NCI-H2029 (cell line): ENCODE results near the gene ATG4B.

Source experiments
- DNase-seq: peaks from one replicate; lab custom pipeline; 2025; lab: John Stamatoyannopoulos, UW

ATG4B gene

DNA sequence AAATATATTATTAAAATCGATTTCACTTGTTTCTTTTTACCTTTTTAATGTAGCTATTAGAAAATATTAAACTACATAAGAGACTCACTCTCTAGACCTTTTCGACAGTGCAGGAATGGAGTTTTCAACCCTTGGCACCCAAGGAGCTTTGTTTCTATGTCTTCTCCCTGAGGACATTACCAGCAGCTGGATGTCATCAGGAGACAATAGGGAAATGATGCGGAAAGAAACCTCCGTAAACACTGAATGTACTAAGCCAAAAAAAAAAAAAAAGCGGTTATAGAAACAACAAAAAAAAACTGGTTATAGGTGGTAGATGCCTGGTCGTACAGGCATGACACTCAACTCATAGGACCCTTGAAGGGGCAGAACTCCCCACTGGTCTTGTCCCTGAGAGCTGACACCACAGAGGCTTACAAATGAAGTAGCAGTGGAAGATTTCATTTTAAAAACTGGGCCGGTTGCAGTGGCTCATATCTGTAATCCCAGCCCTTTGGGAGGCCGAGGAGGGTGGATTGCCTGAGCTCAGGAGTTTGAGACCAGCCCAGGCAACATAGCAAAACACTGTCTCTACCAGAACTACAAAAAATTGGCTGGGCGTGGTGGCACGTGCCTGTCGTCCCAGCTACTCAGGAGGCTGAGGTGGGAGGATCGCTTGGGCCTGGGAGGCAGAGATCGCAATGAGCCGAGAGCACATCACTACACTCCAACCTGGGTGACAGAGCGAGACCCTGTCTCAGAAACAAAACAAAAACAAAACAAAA, 24.3 kb upstream of the ATG4B start:
- peak; percentile 51 for DNase-seq

DNA sequence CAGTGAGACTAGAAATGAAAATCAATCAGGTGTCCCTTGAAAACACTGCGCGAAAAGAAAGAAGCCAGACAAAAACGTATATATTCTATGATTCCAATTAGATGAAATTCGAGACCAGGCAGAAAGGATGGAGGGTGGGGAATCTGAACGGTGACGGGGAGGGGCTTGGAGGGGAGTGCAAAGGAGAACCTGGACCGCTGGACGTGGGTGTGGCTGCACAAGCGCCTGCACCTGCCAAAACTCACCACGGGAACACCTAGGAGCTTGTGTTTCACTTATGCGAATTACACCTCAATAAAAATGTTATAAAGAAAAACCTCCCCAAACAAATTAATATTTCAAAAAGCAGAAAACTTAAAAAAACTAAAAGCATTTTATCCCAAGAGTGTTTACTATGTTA, 22.5 kb upstream of the ATG4B start:
- peak; percentile 32 for DNase-seq

DNA sequence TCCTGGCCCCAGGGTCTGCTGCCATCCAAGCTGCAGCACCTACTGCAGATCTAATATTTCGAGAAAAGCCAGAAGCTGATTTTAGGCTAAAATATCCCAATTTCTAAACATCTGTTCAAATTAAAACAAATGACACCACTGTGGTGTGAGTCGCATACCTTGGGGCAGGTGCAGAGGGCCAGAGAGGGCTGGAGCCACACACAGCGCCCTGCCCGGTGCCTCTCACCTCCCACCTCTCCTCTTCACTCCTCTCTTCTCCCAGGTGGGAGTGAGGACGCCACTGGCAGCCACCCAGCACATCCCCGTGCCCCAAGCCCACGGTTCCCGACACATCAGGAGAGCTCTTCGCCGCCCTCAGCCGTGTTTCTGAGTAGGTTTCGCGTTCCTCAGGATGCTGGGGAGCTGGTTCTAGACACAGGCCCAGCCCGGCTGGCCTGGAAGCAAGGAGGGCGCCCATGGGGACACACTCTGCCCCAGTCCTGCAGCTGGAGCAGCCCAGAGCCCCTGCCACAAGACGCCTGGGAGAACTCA, 21.9 kb upstream of the ATG4B start:
- DNase-seq: no peak

DNA sequence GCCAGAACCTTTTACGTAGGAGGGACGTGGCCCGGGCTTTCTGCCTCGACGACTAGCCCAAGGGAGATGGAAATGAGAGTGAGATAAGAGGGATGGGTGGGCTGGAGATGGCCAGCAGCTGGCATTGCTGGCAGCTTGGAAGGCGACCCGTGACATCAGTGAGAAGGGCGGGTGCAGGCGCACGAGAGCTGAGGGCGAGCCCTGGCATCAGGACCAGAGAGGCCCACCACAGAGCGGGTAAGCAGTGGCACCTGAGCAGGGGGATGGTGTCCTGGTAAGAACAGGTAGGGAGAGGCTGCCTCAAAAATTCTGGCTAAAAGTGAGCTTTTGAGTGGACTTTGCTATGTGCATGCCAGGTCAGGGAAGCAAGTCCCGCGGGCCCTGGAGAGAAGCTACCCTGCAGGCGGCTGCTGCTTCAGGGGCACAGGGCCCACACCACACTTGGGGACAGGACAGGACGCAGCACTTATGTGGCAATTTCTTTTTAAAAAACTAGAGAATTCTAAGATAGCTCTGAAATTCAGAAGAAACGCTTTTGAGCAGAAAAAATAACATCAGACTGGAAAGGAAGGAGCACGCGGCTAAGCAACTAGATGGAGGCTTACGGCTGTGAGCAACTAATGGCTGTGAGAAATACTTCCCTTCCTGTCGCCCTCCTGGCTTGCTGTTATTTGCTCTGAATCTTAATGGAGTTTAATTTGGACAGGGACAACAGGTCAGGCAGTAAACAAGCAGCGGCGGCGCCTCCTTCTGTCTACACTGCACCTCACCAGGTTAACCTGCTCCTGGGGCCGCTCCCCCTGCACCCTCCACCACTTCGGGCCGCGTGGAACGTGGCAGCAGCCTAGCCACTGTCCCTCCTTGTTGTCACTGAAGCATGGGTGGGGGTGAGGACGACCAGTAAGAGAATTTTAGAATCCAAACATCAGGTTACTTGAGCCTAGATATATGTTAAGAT, 21.0 kb upstream of the ATG4B start:
- peak; percentile 15 for DNase-seq

DNA sequence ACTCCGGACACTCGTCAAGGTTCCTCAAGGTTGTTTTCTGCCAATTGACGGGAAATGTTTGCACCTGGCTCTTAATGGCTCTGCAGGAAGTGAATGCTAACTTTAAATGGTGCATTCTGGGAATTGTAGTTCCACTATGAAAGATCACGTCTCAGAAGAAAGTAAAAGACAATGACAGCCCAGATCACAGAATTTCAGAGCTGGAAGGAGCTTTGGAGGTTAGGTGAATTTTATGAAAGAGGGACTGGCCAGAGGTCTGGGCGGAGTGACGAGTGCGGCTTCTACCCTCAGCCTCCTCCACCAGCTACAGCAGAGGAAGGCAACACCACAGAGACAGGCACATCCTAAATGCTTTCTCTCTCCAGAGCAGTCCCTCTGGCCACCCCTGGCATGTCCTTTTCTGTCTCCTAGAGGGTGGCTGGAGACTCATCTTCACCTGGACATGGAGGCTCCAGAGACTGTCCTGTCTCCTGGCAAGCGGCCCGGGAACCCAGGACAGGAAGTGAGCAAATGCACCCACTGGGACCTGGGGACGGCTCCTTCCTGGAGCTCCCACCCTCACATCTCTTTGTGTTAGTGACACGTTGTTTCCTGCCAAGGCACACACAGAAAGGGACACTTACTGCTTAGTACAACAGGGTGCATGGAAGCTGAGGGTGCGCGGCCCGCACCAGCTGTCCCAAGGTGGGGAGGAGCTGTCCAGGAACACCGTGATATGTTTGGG, 19.9 kb upstream of the ATG4B start:
- peak; percentile 96 for DNase-seq

DNA sequence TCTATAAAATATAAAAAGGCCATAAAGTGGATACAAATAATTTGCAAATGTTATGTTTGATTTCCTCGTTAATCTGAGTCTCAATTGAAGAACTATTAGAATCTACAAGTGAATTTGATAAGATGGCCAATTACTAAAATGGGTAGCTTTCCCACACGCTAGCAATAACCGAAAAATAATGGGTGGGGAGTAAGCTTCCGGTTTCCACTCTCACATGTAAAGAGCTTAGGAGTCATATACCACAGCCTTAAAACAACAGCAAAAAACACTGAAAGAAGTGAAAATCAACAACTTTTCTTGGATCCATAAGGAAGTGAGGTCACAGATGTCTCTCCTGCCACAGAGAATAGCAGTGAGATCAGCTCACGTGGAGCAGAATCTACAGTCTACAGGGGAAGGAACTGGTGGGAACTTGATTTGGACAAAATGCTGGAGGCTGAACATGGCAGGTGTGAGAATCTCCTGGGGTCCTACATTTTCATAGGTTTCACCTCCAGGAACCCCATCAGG, 19.1 kb upstream of the ATG4B start:
- no peak for DNase-seq

DNA sequence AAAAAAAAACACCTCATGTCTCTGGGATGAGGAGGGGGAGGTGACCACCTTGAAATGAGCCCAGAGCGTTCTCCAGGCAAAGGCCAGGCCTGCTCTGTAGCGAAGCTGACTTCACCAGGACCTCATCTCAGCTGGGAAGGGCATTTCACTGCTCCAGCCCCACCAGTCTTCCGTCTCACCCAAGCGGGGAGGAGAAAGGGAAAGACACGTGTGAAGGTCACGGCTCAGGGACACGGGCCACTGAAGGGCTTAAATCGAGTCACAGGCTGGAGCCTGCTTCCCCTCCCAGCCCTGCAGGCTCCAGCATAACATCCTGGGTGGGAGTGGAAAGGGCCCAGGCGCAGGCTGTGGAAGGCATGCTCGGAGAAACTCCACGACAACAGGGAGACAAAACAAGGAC, 18.7 kb upstream of the ATG4B start:
- no peak for DNase-seq

DNA sequence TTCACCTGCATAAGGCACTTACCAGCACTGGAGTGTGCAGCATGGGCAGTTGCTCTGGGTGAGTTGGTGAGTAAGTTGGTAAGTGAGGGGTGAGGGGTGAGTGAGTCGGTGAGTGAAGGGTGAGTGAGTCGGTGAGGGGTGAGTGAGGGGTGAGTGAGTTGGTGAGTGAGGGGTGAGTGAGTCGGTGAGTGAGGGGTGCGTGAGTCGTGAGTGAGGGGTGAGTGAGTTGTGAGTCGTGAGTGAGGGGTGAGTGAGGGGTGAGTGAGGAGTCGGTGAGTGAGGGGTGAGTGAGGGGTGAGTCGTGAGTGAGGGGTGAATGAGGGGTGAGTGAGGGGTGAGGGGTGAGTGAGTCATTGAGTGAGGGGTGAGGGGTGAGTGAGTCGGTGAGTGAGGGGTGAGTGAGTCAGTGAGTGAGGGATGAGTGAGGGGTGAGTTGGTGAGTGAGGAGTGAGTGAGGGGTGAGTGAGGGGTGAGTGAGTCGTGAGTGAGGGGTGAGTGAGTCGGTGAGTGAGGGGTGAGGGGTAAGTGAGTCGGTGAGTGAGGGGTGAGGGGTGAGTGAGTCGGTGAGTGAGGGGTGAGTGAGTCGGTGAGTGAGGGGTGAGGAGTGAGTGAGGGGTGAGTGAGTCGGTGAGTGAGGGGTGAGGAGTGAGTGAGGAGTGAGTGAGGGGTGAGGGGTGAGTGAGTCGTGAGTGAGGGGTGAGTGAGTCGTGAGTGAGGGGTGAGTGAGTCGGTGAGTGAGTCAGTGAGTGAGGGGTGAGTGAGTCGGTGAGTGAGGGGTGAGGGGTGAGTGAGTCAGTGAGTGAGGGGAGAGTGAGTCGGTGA, 17.7 kb upstream of the ATG4B start:
- DNase-seq: no peak

DNA sequence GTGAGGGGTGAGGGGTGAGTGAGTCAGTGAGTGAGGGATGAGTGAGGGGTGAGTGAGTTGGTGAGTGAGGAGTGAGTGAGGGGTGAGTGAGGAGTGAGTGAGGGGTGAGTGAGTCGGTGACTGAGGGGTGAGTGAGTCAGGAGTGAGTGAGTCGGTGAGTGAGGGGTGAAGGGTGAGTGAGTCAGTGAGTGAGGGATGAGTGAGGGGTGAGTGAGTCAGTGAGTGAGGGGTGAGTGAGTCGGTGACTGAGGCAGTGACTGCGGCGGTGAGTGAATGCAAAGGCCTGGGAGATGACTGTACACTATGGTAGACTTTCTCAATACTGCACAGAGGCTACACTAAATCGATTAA, 17.1 kb upstream of the ATG4B start:
- no peak for DNase-seq

DNA sequence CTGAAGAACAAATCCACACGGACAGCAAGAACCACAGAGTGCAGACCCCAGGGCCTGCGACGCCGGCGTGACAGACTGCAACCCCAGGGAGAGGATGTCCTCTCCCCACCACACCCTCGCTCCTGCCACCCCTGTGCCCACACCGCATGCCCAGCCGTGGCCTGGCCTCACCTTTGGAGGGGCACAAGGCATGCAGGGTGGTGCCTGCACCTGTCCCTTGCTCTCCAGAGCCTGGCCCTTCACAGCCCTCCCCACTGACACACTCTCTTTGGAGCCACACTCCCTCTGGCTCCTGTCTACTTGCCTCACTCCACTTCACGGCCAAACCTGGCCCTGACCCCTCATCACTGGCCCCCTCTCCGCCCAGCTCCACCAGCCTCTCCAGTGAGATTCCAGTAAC, 9.8 kb upstream of the ATG4B start:
- DNase-seq: no peak

DNA sequence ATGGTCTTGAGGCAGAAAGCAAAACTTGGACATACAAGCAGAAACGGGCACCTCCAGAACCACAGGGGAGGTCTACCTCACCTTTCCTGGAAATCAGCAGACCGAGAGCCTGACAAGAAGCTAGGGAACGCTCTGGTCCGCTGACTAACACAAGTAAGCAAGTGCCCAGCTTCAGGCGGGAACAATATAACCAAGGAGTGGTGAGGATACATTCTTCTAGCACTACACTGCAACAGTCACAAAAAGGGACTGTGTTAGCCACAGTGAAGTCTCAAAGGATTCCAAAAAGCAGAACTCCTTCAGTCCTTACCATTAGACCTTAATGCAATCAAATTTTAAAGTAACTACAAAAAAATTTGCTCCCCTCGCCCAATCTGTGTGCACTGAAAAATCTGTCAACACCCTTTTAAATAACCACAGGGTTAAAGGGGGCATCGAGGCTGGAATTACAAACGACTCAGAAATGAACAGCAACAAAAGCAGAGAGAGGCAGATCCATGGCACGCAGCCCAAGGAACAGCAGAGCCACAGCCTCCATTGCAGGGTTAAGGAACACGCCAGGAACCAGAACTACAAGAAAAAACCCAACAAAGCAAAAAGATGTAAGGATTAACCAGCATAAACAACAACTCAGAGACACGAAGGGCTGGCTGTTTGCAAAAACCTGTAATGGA, 7.6 kb upstream of the ATG4B start:
- DNase-seq: no peak

DNA sequence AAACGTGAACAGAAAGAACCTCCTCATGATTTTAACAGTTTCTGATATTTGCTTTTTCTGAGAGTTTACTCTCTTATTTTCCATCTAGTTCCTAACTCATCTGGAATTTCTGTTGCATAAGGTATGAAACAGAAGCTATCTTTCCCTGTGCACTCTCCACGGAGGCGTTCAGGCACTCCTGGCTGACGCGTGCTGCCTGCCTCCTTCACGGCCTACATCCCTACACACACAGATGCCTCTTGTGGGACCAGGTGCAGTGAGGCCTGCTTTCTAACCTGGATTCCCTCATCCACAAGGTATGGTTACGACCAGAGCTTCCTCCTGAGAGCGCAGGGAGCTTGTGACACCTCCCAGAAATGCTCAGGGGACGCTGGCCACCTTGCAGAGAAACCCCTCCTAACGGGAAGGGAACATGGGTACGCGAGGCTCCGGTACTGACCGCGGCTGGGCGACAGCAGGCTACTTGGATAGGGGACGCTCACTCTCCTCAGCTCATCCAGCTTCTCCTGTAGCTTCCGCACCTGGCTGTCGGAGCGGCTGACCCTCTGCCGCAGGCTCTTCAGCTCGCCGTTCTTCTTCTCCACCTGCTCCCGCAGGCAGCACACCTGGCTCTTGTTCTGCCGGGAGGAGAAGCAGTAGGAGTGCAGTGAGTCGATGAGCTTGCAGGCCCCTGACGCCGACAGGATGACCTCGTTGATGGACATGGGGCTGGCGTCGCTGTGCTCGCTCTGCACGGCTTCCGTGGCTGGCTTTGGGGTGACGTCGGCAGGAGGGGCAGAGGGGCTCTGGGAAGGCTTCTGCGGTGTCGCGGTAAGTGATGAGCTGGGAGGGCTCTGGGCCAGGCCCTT, 4.8 kb upstream of the ATG4B start:
- DNase-seq: no peak

DNA sequence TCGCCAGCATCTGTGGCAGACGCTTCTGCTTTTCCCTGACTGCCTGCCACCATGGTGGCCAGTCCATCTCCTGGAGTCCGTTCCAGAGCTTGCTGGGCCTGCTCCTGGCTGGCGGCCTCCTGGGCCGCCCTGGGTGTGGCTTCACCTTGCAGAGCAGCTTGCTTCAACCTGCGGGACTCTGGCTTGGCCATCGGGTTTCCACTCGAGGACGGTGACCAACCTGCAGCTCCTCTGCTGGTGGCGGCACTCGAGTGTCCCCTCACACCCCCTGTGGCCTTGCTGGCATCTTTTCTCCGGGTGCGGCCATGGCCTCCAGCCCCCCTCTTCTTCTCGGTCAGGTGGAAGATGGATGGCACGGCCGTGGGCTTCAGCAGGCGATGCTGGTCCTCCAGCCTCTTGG, 3.9 kb upstream of the ATG4B start:
- no peak for DNase-seq

DNA sequence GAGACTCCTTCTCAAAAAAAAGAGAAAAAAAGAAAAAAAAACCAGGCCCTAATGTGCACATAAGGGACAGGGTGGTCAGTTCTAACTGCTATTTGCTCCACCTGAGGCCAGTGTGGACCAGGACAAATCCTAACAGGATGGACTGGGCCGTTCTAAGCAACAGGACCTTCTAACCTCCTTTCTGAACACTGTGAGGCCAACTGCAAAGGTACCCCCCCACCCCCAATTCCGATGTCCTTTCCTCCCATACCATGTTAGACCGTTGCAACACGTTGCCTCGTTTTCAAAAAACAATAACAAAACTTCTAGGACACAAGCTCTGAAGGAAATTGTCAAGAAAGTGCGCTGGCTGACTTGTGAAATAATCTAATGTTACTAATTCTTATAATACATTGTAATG, 1.7 kb upstream of the ATG4B start:
- no peak for DNase-seq

DNA sequence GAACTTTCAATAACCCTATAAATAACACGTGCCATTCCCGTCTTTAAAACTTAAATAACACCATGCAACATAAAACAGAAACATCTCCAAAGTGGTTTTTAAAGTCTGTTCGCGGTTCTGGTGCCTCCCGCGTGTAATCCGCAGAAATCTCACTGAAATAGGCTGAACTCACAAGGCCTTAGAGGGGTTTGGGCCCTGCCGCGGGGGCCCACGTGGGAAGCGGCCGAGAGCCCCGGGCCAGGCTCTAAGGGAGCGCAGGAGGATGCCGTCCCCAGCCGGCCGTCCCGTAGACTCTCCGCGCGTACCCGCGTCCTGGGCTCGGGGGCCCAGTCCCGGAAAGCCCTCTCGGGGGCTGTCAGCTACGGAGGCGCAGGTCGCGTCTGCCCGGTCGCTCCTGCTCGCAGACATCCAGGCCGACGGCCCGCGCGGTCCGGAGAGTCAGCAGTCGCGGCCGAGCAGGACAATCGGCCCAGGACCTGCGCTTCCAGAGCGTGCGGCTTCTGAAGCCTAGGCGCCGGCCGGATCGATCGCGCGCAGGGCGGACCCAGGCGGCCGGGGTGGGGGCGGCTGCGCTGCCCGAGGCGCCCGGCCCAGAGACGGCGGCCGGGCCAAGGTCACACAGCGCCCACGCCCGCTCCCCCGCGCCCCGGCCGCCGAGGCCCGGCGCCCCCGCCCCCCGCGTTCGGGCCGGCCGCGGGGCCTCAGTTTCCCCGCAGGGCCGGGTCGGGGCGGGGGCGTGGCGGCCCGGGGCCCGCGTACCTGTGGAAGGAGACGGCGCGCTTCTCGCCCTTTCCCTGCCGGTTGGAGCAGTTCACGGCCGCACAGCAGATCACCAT, 1.1 kb upstream of the ATG4B start:
- DNase-seq: no peak

DNA sequence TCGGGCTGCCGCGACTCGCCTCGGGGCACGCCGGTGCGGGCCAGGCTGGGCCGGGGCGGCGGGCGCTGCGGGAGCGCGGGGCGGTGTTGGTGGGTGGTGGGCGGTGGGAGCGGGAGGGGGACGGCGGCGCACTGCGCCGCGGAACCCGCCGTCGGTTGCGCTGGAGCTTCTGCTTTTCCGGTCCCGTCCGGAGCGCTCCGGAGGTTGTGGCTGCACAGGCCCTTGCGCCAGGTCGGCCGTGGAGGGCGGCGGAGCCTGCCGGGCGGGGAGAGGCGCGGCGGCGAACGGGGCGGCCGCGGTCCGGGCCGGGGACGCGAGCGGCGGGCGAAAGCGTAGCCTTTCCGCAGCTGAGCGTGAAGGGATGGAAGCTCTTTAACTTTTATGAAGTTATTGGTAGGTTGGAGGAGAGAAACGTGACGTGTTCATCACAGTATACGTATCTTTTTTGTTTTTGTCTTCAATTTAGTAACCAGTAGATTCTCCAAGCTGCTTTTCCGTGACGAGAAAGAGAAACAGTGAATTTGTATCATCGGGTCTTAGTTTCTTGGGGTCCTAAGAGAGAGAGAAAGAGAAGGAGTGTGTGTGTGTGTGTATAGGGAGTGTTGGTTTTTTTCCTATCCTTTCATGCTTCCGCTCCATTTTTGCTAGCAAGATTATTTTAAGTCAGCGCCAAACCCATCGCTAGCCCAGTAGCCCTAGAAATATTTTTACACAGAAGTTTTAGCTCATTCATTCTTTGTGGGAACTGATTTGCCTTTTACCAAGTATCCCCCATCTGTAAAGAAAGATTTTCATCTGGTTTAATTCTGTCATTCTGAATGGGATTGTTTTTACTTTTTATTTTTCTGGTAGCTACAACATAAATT, 535 bp downstream of the ATG4B start:
- no peak for DNase-seq

DNA sequence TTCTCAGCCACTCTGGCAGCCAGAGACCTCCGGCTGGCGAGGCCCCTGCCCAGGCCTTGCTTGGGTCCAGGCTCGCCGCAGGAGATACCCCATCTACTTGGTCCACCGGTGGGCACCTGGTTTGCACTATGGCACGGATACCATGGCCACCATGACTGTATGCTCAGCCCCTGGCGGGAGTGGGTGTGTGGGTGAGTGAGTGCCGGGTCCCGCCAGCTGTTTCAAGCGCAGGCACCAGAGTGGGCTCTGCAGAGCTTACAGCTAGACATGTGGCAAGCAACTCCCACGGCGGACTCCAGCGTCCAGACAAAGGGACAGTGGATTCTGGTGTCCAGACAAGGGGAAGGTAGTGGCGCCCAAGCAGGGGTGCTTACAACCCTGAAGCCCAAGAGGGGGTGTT, 1.4 kb downstream of the ATG4B start:
- no peak for DNase-seq

DNA sequence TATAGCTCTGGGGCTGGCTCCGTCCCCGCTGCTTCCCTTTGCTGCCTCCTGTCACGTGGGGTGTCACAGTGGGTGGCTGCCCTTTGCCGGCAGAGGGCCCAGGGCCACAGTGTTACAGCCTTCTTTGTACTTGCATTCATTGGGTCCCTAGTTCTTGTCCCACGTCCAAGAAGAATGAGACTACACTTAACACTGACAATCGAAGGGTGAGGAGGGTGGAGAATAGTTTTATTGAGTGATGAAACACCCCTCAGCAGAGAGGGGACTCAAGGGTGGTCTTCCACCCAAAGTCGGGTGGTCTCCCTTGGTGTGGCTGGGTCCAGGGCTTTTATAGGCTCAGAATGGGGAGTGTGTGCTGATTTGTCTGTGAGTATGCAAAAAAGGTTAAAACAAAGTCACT, 1.9 kb downstream of the ATG4B start:
- DNase-seq: no peak
